Stimulated activated CD8-positive, alpha-beta memory T cell treated with anti-CD3 and anti-CD28 coated beads, Interleukin-15, amount 100 ng/mL, for 4 hours (primary cell): ENCODE data around the gene AHI1.
"Not testable (repeated sequence)": the region's sequence is repeated elsewhere in the genome, so short reads cannot be mapped to it uniquely, and the experiment has no call there.

Experiments
- DNase-seq, 2 donors: peaks; one replicate each; pipeline ENCODE4 v3.0.0-alpha.2; 2020; ENCODE audit warnings: low read depth in 2 of 2

Gene AHI1

GRCh38 chr6:135265278-135265677 lies 232.3 kb downstream of the AHI1 start:
- DNase-seq = no peak

- no peak for DNase-seq
Observed at GRCh38 chr6:135261872-135262725, 235.4 kb downstream of the AHI1 start.

DNA sequence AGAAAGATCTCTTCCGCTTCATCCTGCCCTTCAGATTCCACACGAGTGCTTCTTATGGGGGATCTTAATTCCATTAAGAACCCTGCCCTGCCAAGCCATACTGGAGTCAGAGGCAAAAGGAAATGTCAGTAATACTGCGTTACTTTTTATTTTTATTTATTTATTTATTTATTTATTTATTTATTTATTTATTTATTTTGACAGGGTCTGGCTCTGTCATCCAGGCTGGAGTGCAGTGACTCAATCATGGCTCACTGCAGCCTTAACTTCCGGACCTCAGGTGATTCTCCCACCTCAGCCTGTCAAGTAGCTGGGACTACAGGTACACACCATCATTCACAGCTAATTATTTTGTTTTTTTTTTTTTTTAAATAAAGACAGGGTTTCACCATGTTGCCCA lies 236.9 kb downstream of the AHI1 start:
- DNase-seq = no peak

DNA sequence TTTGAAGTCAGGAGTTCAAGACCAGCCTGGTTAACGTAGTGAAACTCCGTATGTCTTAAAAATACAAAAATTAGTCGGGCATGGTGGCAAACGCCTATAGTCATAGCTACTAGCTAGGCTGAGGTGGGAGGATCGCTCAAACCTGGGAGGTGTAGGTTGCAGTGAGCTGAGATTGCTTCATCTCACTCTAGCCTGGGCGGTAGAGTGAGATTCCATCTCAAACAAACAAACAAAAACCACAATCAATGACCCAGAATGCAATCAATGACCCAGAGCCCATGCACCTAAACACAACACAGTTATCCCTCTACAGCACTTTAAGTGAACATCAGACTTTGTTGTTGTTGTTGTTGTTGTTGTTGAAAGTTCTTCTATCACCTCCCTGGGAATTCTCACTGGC lies 238.6 kb downstream of the AHI1 start:
- DNase-seq = no peak

DNA sequence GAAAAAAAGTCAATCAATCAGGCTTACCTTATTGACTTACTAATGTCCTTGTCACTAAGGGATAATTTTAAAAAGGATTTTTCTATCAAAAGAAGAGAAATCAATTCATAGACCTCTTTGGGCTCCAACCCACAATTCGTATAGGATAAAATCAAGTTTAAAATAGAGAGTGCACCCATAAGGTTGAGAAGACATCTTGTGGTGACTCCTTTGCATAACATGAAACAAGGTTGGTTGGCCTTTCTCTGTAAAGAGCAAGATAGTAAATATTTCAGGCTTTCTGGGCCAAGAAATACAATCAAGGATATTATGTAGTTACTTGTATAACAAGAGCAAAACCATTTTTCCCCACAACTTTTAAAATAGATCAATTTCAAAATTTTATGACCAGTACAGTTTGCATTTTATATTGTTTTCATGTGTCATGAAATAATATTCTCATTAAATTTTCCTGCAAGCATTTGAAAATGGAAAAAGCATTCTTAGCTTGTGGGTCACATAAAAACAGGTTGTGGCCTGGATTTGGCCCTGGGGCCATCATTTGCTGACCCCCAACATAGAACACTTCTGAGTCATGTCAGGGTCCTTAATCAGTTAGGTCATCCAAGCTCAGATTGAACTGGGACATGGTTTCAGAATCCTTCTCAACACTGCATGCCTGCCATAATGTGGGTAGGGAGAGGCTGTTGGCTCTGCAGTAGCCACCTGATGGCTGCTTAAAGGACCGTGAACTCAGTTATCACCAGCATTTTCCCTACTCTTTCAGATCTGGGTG lies 239.7 kb downstream of the AHI1 start:
- no peak for DNase-seq

DNA sequence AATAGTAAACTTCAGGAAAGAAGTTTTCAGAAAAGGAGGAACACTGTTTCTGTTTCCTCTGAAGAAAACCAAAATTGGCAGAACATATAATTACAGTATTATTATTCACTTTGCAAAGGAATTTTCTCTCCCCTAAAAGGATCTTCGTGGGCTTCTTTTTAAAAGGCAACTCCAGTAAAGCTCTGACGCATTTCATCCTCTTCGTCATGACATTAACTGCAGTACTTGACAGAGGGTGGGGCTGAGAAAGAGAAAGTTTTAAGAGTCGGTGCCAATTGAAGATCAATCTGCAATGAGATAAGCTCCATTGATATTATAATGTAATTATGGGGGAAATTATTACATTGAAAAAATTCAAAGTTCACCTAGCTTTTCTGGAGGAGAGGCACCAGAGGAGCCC lies 240.7 kb downstream of the AHI1 start:
- DNase-seq = no peak

- no peak for DNase-seq
Observed at GRCh38 chr6:135254471-135254870, 243.1 kb downstream of the AHI1 start.

DNA sequence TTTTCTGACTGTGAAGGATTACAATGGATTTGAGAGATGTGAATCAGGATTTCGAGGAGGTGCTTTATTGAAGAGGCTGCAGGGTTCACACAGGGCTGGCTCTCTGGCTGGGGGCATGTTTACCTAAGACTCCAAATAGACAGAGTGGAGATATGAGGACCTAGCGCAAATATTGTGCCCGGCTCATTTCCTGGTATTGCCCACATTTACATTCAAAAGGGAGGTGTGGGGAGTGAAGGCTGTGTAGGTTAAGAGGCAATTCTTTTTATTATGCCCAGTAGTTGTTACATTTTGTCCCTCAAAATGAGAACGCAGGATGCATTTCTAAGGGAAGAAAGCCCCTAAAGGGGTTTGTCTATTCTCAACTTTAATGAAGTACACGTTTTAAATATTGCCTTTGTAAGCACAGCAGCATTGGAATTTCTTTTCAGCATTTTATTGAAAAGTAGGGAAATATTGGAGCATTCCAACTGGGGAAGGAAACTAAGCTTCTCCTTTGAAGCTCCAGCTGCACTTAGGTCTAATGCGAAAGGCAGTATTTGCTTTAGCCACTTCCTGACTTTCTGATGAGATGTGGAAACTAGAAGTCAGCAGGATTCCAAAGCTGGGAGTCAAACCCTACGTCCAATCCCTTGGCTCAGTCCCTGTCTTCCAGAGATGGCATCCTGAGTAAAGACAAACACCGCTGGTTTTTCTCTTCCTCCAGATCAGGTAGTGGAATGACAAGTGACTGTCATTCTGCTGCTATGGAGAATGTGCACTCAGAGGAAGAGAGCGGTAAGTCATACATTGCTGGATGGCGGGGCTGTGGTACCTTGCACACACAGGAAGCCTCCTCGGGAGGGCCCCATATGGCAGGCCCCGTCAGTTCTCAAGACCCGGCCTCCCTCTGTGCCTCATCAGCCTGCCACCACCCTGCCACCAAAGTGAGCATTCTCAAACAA lies 245.8 kb downstream of the AHI1 start:
- no peak for DNase-seq

- DNase-seq = no peak
Observed at GRCh38 chr6:135250751-135251497, 246.6 kb downstream of the AHI1 start.

GRCh38 chr6:135250234-135250633 lies 247.3 kb downstream of the AHI1 start:
- no peak for DNase-seq

GRCh38 chr6:135246412-135247012 lies 251.0 kb downstream of the AHI1 start:
- DNase-seq = not testable (repeated sequence)

DNA sequence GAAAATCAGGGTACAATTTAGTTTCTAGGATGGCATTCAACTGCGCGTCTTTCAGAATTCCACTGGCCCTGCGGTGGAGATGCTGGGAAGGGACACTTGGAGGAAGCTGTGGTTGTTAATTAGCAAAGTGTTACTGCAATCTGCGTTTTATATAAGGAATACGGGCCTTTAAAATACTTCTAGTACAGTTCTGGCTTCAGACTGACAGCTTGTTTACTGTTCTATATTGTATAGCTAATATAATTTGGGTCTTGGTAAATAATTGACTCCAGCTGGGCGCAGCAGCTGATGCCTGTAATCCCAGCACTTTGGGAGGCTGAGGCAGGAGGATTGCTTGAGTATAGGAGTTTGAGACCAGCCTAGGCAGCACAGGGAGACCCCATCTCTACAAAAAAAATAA lies 252.7 kb downstream of the AHI1 start:
- DNase-seq = no peak

- no peak for DNase-seq
Observed at GRCh38 chr6:135243871-135244796, 253.4 kb downstream of the AHI1 start.

- no peak for DNase-seq
Observed at GRCh38 chr6:135240711-135241110, 256.8 kb downstream of the AHI1 start.

DNA sequence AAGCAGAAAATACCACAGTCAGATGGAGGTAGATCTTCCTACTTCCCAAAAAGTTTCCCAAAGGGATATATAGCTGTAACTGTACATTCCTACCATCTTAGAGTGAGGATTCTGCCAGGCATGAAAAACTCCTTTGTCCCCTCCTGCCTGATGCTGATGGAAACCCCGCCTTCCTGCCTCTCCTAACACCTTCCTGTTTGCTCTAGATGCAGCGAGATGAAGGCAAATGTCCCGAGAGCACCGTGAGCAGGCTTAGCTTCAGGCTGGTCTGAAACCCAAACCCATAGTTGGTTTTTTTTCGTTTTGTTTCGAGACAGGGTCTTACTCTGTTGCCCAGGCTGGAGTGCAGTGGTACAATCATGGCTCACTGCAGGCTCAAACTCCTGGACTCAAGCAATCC lies 260.8 kb downstream of the AHI1 start:
- no peak for DNase-seq

DNA sequence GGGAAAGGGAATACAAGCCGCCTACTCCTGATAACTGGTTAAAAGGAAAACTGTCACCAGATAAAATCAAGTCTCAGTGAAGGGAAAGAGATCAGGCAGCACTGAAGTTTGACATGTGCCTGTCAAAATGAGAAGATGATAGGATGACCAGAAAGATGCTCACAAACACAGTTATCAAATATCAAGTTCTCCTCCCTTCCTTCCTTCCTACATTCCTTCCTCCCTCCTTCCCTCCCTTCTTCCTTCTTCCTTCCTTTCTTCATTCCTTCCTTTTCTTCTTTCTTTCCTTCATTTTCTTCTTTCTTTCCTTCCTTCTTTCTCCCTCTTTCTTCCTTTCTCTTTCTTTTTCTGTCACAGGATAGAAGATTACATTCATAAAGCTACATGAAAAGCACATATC lies 261.2 kb downstream of the AHI1 start:
- DNase-seq = no peak

- no peak for DNase-seq
Observed at GRCh38 chr6:135235716-135236115, 261.8 kb downstream of the AHI1 start.

GRCh38 chr6:135234492-135234780 lies 263.1 kb downstream of the AHI1 start:
- DNase-seq = no peak

- no peak for DNase-seq
Observed at GRCh38 chr6:135233686-135234491, 263.7 kb downstream of the AHI1 start.
